ENCODE data around the gene MAFF.

Gene MAFF

GRCh38 chr22:38246692-38247091 lies 44.9 kb downstream of the MAFF start:
- TF ChIP-seq POLR2A (IDR thresholded peaks at IDR 0.05; ENCODE audit: low read depth, low read length), result no peak
- DNase-seq (ENCODE audit: insufficient read length, low spot score) (no peak), FAIRE-seq (no peak)

- no peak for DNase-seq (ENCODE audit: insufficient read length, low spot score)
- TF ChIP-seq POLR2A (IDR thresholded peaks at IDR 0.05; ENCODE audit: low read depth, low read length), result no peak
- FAIRE-seq, result no peak
These were observed 45.9 kb downstream of the MAFF start for GRCh38 chr22:38247713-38248112.

DNA sequence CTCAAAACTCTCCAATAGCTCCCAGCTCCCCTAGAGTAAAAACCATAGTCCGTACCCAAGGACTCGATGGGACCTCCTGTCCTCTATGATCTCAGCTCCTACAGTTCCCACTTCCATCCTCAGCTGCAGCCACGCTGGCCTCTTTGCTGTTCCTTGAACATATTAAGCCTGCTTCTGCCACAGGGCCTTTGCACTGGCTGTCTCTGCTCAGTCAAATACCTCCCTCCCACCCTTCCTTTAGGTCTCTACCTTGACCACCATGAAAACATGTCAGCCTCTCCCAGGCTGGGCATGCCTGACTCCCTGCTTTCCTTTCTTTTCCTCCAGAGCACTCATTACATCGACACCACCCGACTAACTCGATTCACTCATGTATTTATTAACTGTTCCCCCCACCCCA lies 46.5 kb downstream of the MAFF start:
- no peak for TF ChIP-seq POLR2A (IDR thresholded peaks at IDR 0.05; ENCODE audit: low read depth, low read length)
- FAIRE-seq, result no peak
- DNase-seq (ENCODE audit: insufficient read length, low spot score), result no peak

GRCh38 chr22:38249301-38249700 lies 47.5 kb downstream of the MAFF start:
- no peak for TF ChIP-seq POLR2A (IDR thresholded peaks at IDR 0.05; ENCODE audit: low read depth, low read length)
- DNase-seq (ENCODE audit: insufficient read length, low spot score) (no peak), FAIRE-seq (no peak)

GRCh38 chr22:38249803-38250642 lies 48.2 kb downstream of the MAFF start:
- FAIRE-seq (no peak), DNase-seq (ENCODE audit: insufficient read length, low spot score) (no peak)
- TF ChIP-seq POLR2A (IDR thresholded peaks at IDR 0.05; ENCODE audit: low read depth, low read length), result no peak

DNA sequence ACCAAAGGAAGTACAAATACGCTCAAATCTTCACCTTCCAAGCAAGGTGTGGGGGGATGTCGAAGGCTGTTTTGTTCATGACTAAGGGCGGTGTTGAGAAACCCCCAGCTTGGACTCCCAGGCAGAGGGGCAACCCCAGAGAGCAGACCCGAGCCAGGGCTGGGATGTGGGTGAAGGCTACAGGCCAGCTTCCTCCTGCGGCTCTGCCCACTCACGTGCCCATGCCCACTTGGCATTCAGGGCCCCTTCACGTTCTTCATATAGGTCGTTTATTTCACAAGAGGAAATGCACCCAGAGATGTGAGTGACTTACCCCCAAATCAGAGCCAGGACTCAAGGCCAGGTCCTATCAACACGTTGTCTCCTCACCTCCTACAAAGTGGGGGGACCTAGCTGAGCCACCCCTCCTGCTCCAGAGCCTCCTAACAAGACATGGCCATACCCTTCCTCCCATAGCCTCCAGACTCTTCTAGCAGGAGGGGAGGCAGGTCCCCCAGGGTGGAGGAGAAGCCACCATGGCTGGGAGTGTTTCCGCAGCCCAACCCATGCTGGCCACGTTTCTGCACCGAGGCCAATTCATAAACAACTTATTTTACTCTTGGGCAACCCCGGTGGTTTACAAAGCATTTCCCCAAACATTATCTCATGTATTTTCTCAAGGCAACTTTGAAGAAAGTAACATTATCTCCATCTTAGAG lies 49.0 kb downstream of the MAFF start:
- DNase-seq (ENCODE audit: insufficient read length, low spot score) (no peak), FAIRE-seq (no peak)
- no peak for TF ChIP-seq POLR2A (IDR thresholded peaks at IDR 0.05; ENCODE audit: low read depth, low read length)

DNA sequence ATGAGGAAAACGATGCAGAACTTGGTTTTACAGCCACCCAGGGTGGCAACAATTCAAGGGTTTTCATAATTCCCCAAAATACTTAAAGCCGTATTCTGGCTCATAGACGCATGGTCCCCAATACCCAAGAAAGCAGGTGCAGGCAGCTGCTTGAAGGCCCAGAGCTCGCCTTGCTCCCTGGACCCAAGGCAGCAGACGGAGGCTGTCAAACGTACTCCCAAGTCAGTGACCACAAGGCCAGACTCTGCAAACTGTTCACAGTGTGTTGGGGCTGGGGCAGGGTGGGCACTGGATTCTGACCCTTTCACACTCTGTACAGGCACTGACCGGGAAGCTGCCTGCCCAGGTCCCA lies 49.5 kb downstream of the MAFF start:
- no peak for TF ChIP-seq POLR2A (IDR thresholded peaks at IDR 0.05; ENCODE audit: low read depth, low read length)
- DNase-seq (ENCODE audit: insufficient read length, low spot score), result no peak
- FAIRE-seq, result no peak

DNA sequence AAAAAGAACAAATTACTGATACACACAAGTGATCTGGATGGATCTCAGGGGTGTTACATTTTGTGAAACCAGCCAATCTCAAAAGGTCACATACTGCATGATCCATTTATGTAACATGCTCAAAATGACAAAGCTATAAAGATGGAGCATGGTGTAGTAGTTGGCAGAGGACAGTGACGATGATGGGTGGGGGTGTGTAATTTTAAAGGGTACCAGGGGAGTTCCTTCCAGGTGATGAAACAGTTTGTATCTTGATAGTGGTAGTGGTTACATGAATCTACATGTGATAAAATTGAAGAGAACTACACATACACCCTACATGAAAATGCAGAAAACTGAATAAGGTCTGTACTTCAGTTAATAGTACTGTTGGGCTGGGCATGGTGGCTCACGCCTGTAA lies 53.9 kb downstream of the MAFF start:
- no peak for FAIRE-seq
- TF ChIP-seq POLR2A (IDR thresholded peaks at IDR 0.05; ENCODE audit: low read depth, low read length), result no peak
- DNase-seq (ENCODE audit: insufficient read length, low spot score), result no peak

GRCh38 chr22:38257181-38257580 lies 55.4 kb downstream of the MAFF start:
- no peak for TF ChIP-seq POLR2A (IDR thresholded peaks at IDR 0.05; ENCODE audit: low read depth, low read length)
- DNase-seq (ENCODE audit: insufficient read length, low spot score) (no peak), FAIRE-seq (no peak)

DNA sequence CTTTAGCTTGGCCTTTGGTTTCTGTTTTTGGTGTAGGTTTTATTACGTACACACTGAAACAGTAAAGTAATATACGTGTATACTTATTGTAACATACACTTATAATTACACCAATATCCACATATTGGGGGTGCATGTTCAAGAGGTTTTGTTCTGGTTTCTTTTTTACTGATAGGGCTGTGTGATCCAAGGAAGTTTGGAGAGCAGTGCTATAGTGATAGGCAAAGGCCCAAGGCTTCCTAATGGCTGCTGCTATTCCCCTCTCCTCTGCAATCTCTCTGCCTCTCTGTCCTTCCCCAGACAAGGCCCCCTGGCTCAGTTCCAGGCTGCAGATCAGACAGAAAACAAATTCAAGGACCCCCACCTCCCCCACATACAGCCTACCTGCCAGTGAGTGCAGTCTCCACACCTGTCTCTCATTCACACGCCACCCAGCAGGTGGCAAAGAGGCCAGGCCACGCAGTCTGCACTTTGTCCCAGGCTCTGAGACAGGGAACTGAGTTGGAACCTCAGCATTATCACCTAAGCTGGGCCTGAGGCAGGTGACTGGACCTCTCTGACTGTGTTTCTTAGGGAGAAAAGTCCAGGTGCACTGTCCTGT lies 56.0 kb downstream of the MAFF start:
- no peak for FAIRE-seq
- no peak for TF ChIP-seq POLR2A (IDR thresholded peaks at IDR 0.05; ENCODE audit: low read depth, low read length)
- DNase-seq (ENCODE audit: insufficient read length, low spot score), result no peak

GRCh38 chr22:38258895-38259294 lies 57.1 kb downstream of the MAFF start:
- DNase-seq (ENCODE audit: insufficient read length, low spot score) (no peak), FAIRE-seq (no peak)
- TF ChIP-seq POLR2A (IDR thresholded peaks at IDR 0.05; ENCODE audit: low read depth, low read length), result no peak

GRCh38 chr22:38259370-38259769 lies 57.6 kb downstream of the MAFF start:
- TF ChIP-seq POLR2A (IDR thresholded peaks at IDR 0.05; ENCODE audit: low read depth, low read length), result no peak
- no peak for DNase-seq (ENCODE audit: insufficient read length, low spot score)
- no peak for FAIRE-seq

DNA sequence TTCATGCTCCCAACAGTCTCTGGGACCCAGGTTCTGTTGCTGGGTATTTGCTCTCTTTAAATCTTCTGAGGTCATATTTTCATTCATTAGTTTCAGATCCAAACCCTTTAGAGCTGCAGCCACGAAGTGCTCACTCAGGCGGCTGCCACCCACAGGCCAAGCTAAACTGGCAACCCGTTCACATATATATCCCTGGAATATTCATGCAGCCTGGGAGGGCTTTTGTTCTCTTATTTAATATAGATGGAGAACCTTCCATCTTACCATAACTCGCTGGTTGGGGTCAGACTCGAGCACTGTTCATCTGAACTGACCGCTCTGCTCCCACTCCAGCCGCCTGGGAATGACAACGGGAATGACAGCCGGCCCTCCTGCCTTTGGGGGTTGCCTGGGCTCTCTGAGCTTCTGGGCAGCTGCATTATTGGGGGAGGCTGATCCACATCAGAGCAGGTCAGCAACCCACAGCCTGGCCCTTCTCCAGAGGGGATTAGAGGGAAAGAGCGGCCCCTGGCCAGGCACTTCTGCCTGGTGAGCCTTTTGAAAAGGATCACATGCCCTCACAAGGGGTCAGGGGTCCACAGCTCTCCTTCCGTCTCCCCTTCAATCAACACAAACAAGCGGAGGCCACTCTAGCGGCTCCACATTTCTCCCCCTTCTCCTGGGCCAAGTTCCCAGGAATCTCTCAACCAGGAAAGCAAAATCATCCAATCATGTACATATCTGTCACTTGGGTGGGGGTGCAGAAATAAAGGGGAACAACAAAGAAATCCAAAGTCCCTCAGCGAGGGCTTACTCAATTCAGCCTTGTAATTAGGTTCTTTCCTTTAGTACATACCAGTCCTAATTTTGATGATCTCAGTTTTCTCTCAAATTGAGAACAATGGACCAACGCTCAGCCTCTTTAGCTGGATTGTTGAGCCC lies 59.2 kb downstream of the MAFF start:
- no peak for FAIRE-seq
- no peak for DNase-seq (ENCODE audit: insufficient read length, low spot score)
- TF ChIP-seq POLR2A (IDR thresholded peaks at IDR 0.05; ENCODE audit: low read depth, low read length), result no peak

Data from H54 (cell line).